MM.1S (cell line): ENCODE measurements around the gene ATP13A3.

ENCODE experiments used
- CTCF ChIP-seq: fragments of 300-600 bp; sonication (generic); IDR thresholded peaks from 2 replicates; pipeline ENCODE4 v1.5.1; 2016; ENCODE audit warnings: antibody characterized with exemption, low read length, mixed read lengths
- EZH2 ChIP-seq: fragments of 300-600 bp; sonication (generic); optimal IDR thresholded peaks from 2 replicates; pipeline ENCODE3; 2017; ENCODE audit warnings: low read depth, mild to moderate bottlenecking, antibody characterized with exemption, low read length, mixed read lengths

- TF ChIP-seq EZH2 (no peak), CTCF (no peak)
Measured at GRCh38 chr3:194397757-194398312, 89.0 kb downstream of the ATP13A3 start.
